Hematopoietic multipotent progenitor cell treated with erythropoietin and hydrocortisone succinate and interleukin-3 and kit ligand, for 15 days (in vitro differentiated cells): ENCODE measurements around the gene EXTL1.

Source experiments
- DNase-seq: peaks from one replicate; pipeline ENCODE4 v3.0.0-alpha.2; 2015; ENCODE audit warnings: low spot score

The EXTL1 gene

DNA sequence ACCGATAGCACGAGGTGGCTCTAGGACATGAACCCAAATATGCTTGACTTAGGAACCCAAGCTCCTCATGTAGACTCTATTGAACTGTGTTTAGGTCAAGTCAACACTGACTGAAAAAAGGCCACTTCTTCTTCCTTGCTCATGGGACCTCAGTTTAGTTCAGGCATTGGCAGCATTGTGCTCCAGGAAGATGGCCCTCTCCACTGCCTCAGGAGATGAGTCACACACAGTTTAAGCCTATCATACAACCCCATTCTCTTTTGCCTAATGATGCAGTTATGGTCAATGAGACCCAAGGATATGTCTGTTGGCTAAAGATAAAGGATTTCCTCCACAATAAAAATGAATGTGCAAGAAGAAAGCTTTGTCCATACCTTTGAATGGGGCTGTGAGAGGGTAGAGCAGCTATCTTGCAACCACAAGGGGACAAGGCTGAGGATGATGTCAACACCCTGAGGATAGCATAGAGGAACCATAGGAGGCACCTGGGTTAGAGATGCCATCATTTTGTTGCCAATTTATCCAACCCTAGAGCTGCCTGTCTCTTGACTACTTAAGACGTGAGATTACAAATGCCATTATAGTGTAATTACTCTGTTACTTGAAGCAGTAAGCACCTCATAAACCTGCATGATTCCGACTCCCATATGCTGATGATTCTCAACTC is 48.9 kb downstream of the EXTL1 start:
- DNase-seq, result peak; percentile 65

DNA sequence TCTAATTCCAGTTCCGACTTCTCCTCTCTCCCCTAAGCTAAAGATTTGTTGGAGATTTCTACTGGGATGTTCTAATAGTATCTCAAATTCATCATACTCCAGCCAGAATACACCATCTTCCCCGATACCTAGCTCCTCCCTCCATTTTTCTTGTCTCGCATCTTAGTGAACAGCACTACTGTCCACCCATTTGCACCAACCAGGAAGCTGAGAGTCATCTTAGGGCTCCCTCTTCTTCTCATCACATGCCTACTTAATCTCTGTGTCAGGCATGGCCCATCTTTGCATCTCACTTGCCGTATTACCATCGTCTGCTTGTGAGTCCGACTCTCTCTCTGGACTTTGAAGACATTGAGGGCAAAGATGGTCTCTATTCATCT is 49.4 kb downstream of the EXTL1 start:
- DNase-seq, result no peak

DNA sequence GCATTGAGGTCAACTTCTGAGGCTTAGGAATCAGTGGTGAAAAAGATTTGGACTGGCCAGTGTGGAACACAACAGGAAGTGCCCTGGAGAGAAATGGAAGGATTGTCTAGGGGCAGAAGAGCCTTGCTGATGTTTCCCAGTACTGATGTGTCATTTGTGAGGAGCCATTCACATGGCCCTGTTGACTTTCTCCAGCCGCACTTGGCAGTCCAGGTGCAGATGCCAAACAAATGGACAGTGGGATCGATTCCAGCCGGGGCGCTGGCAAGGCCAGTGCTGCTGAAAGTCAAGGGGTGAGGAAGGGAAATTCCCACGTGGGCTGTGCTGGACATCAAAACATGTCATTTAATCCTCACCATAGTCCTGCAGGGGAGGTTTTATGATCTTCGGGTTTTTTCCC is 50.7 kb downstream of the EXTL1 start:
- DNase-seq, result no peak

DNA sequence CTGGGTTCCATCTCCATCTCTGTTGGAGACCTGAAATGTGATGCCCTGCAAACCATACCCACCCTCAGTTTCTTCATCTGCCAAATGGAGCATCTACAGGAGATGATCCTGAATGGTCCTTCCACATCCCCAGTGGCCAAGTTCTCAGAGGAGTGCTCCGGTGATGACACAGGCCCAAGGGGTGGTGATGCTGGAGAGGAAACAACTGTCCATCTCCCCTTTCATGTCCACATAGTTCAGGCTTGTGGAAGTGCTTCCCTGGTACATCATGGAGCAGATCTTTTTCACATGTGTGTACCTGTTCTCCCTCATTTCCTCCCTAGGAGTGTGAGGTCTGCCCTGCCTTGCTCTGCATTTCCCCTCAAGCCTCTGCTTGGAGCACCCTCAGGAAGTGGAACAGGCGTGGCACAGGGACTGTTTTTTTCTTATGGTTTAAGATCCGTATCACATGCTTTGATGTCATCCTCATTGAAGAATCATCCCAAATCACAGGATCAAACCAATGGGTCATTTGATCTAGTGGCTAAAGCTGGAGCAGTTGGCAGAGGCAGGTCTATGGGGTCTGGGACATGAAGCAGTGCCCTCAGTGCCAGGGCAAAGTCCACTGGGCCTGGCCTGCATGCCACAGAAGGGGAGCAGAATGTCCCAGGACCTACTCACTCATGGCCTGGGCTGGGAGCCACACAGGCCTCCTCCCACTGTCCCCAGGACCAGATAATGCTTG is 54.0 kb downstream of the EXTL1 start:
- no peak for DNase-seq

DNA sequence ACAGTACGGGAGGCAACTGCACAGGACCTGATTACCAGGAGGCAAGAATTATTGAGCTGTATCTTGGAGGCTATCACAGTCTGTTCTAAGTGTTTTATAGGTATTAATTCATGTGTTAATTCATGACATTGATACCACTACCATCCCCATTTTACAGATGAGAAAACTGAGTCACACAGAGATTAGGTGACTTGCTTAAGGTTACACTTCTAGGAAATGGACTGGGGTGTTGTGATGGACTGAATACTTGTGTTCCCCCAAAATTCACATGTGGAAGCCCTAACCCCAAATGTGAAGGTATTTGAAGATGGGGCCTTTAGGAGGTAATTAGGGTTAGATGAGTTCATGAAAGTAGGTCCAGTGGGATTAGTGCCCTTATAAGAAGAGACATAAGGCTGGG is 55.9 kb downstream of the EXTL1 start:
- no peak for DNase-seq

DNA sequence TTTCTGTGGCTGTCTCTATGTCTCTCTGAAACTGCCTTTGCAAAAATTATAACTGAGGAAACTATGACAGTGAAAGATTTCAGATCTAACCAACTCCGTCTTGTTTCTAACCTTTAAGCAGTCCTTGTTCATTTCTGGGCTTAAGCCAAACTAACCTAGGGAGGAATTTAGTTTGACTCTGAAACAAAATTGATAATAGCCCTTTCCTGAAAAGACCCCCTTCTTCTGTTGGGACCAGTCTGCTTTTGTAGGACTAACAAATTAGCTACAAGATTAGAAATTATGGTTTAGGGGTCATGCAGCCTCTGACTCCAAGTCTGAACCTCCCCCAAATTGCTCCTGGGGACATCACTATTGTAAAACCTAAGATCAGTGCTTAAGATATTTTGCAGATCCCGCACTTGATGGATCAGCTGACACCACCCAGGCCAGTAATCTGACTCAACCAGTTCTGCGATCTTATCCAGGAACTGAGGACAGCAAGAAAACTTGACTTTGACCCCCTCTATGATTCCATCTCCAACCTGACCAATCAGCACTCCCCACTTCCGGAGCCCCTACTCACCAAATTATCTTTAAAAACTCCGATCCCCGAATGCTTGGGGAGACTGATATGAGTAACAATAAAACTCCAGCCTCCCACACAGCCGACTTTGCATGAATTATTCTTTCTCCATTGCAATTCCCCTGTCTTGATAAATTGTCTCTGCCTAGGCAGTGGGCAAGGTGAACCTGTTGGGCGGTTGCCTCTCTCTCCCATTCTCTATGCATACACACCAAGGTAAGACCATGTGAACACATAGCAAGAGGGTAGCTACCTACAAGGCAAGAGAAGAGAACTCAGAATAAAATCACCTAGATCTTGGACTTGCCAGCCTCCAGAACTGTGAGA is 57.0 kb downstream of the EXTL1 start:
- DNase-seq, result no peak

DNA sequence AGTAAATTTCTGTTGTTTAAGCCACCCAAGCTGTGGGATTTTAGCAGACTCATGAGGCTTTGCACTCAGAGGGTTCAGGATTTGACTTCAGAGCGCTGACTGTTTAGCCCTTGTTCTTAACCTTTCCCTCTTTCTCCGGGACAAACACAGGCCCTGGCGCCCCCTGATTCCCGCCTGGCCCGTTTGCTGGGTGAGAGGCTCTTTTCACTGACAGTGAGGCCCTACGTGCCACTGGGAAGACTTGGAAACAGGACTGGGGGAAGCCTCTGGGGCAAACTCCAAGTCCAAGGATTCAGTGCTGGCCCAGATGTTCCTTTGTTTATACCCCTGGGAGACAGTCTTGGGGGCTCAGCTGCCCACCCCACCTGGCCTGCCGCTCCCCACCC is 57.6 kb downstream of the EXTL1 start:
- no peak for DNase-seq

DNA sequence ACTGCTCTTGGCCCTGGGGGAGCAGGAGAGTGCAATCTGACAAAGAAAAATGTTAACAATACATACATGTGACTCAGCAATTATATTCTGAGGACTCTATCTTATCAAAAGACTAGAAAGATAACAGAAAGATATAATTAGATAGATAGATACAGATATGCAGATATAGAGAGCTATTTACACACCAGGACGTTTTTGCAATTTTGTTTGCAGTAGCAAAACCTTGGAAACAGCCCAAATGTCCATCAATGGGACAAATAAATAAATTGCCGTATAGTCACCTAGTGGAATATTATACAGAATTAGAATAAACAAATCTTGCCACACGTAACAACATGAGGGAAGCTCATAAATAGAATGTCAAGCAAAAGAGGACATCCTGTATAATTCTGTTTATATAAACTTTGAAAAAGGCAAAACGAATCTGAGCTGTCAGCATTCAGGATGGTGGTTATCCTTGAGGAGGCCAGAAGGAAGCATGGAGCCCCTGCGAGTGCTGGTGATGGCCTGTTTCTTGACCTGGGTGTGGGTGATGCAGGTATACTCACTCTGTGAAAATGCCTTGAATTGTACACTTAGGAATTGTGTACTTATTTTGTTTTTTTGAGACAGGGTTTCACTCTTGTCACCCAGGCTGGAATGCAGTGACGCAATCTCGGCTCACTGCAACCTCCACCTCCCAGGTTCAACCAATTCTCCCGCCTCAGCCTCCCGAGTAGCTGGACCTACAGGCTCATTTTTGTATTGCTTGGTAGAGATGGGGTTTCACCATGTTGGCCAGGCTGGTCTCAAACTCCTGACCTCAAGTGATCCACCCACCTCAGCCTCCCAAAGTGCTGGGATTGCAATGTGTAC is 58.6 kb downstream of the EXTL1 start:
- DNase-seq, result no peak

DNA sequence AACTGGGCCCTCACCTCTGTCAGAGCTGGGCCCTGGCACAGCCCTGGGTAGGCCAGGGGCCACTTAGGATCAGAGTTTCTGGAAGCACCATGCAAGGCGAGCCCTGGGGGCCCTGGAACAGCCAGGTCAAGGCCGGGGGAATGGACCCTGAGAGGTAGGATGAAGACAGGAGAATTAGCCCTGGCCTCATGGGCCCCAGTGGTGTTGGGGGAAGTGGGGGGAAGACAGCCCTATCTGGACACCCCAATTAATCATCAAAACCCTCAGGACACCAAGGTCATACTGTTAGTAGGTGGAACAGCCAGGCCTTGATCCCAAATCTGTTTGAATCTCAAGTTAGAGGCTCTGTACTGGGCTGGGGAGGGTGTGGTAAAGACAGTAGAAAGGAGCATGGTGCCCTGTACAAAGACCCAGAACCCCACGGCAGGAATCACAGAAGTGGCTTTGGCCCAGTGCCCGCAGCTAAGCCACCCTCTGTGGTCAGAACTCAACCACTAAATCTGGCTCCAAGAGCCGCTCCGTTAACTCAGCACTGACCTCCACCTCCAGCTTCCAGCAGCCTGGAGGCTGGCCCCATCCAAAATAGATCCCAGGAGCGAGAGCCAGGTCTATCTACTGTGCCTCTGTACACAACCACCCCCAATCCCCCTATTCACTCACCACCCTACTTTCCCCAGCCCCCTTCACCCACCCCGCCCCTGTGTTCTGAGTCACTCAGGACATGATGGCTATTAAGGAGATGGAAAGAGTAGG is 59.9 kb downstream of the EXTL1 start:
- no peak for DNase-seq

DNA sequence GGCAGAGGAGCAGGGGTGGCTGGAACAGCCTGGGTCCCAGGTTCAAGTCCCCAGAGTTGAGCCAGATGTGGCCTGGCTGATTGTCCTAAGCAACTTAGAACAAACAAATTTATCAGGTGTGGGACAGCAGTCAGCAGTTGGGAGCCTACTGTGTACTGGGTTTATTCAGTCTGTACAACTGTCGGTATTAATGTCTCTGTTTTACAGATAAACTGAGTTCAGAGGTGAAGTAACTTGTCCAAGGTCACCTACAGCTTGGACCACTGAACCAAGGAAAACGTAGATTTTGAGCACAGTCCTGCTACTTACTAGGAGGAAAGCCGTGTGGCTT is 60.4 kb downstream of the EXTL1 start:
- DNase-seq, result no peak

DNA sequence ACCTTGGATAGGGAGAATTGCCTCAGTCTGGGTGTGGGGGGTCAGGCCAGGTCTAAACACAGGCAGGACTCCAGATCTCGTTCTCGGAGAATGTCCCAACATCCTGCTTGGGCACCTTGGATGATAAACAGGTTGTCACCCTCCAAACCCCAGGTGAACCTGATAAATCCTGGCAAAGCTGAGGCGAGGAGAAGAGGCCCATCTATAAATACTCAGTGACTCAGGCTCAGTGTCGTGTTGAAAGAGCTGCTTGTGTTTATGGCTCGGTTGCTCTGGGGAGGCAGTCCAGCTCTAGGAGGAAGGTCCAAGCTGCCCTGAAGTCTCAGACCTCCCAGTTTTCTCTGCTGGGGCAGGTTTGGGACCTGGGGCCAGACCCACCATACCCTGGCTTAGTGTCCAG is 61.6 kb downstream of the EXTL1 start:
- no peak for DNase-seq

DNA sequence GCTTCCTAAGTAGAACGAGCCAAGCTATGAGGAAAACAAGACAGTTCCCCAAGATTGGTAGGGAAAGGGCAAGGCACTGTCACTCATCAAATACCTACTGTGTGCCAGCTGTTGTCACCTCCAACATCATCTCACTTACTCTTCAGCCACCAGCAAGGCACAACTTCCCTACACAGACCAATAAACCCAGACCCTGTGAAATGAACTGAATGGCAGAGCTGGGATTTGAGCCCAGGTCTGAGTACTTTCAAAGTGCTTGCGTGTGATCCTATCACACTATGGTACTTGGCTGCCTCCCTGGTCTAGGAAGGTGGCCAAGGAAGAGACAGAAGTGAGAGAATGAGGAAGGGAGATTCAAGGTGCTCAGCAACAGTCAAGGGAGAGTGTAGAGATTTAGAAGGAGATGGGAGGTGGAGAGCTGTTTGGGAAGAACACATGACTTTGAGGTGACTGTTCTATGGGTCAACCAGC is 62.6 kb downstream of the EXTL1 start:
- DNase-seq, result no peak

DNA sequence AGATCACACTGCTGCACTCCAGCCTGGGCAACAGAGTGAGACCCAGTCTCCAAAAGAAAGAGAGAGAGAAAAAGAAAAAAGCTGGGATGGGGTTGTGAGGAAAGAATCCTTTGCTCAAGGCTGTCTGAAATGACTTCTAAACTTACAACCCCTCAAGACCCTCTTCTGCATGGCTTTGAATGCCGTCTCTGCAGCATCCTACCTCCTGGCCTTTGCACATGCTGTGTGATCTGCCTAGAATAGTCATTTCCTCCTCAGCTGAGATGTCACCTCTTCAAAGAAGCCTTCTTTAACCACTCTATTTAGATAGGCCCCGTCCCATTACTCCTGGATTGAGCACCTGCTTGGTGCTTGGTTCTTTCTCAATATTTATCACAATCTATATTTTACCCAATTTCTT is 63.3 kb downstream of the EXTL1 start:
- DNase-seq, result no peak
